Chondrocyte (in vitro differentiated cells): ENCODE data around the gene BOD1L1. TPM values are rescaled to one million over a fixed set of nuclear protein-coding genes. Genes with fewer than 3 reads are reported as not detected.
"Not testable (repeated sequence)": the region's sequence is repeated elsewhere in the genome, so short reads cannot be mapped to it uniquely, and the experiment has no call there.

Experiments used
- DNase-seq: peaks from one replicate; pipeline ENCODE4 v3.0.0; 2021; ENCODE audit warnings: mixed read lengths, low spot score
- H3K27ac Mint-ChIP-seq: one replicate; pipeline ENCODE4 v1.8.0; 2021; ENCODE audit warnings: mild to moderate bottlenecking, moderate library complexity, mixed read lengths; ENCODE audit not compliant: unreplicated experiment
- H3K27me3 Mint-ChIP-seq: 2 replicates; pipeline ENCODE4 v1.8.0; 2021; ENCODE audit warnings: low read depth, mixed read lengths
- H3K36me3 Mint-ChIP-seq: 2 replicates; pipeline ENCODE4 v1.8.0; 2021; ENCODE audit warnings: low read depth, mixed read lengths
- H3K4me1 Mint-ChIP-seq: 2 replicates; pipeline ENCODE4 v1.8.0; 2021; ENCODE audit warnings: low read depth, mild to moderate bottlenecking, mixed read lengths
- H3K4me3 Mint-ChIP-seq: one replicate; pipeline ENCODE4 v1.8.0; 2021; ENCODE audit warnings: mild to moderate bottlenecking, moderate library complexity, mixed read lengths; ENCODE audit not compliant: unreplicated experiment
- H3K9me3 Mint-ChIP-seq: 2 replicates; pipeline ENCODE4 v1.8.0; 2021; ENCODE audit warnings: low read depth, mixed read lengths
- total RNA-seq: library from RNA; stranded (reverse); gene quantifications from 3 replicates; pipeline ENCODE4 v1.2.1, GENCODE V29; 2021
- TF ChIP-seq, protein P1 (sequence below): fragments of 200-600 bp; sonication (generic); IDR thresholded peaks from 2 replicates; pipeline ENCODE4 v1.5.0; 2021; ENCODE audit warnings: antibody characterized with exemption, mild to moderate bottlenecking, moderate library complexity

Gene BOD1L1
- total RNA-seq, 1 donor from 2014 or later = 31.7 TPM

DNA sequence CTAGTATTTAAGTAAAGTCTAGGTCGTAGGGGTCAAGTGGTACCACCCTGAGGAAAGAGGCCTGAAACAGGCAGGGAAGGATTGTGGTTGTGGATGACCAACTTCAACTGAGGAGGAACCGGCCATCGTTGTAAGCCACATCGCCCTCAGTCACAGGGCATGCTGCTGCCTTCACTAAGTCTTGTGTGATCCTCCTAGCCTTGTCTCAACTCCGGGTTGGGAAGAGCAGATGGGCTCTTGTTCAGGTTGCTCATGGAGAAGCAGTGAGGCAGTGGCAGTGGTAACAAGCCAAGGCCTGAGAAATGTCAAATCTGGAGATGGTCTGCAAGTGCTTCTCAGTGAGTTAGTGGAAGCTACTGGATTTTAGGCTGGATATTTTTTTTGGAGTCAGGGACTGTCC lies 60.4 kb downstream of the BOD1L1 start:
- H3K36me3 Mint-ChIP-seq = peaks cover 32% of the 10 kb centered on the region
- H3K4me1 Mint-ChIP-seq = no peaks in the 10 kb centered on the region
- H3K4me3 Mint-ChIP-seq = no peak overlapping the region
- H3K27ac Mint-ChIP-seq = no peak overlapping the region
- H3K27me3 Mint-ChIP-seq = no peaks in the 10 kb centered on the region
- TF ChIP-seq, protein P1, sequence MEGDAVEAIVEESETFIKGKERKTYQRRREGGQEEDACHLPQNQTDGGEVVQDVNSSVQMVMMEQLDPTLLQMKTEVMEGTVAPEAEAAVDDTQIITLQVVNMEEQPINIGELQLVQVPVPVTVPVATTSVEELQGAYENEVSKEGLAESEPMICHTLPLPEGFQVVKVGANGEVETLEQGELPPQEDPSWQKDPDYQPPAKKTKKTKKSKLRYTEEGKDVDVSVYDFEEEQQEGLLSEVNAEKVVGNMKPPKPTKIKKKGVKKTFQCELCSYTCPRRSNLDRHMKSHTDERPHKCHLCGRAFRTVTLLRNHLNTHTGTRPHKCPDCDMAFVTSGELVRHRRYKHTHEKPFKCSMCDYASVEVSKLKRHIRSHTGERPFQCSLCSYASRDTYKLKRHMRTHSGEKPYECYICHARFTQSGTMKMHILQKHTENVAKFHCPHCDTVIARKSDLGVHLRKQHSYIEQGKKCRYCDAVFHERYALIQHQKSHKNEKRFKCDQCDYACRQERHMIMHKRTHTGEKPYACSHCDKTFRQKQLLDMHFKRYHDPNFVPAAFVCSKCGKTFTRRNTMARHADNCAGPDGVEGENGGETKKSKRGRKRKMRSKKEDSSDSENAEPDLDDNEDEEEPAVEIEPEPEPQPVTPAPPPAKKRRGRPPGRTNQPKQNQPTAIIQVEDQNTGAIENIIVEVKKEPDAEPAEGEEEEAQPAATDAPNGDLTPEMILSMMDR = no peak
- DNase-seq = no peak
- H3K9me3 Mint-ChIP-seq = no peaks in the 10 kb centered on the region

DNA sequence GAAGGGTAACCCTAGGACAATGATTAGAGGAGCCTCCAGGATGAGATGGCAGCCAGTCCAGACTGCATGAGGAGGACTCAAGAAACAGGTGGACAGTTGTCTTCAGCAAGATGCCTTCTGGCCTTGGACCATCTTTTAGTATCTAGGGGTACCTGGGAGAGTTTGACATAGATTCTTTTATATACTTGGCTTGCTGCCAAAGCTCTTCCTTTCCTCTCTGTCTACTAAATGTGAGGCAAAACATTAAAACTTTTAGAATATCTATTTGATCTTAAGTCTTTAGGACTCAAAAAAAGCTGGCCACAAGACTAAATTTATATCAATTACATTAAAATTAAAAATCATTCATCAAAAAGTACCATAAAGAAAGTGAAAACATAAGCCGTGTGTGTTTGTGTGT lies 64.6 kb downstream of the BOD1L1 start:
- H3K27me3 Mint-ChIP-seq = no peaks in the 10 kb centered on the region
- peaks cover 10% of the 10 kb centered on the region for H3K36me3 Mint-ChIP-seq
- TF ChIP-seq, protein P1 = no peak
- H3K27ac Mint-ChIP-seq = no peak overlapping the region
- H3K4me3 Mint-ChIP-seq = no peak overlapping the region
- H3K4me1 Mint-ChIP-seq = peaks cover 5% of the 10 kb centered on the region
- H3K9me3 Mint-ChIP-seq = no peaks in the 10 kb centered on the region
- no peak for DNase-seq

DNA sequence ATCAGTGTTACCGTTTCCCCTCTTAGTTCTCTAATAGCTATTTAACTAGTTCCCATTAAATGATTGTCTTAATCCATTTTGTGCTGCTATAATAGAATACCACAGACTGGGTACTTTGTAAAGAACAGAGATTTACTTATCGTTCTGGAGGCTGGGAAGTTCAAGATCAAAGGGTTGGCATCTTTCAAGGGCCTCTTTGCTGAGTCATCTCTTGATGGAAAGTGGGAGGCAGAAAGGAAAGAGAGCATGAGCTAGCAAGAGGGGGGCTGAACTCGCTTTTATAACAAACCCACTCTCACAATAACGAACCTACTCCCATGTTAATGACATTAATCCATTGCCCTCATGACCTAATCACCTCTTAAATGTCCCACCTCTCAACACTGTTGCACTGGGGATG lies 65.9 kb downstream of the BOD1L1 start:
- H3K27ac Mint-ChIP-seq = no peak overlapping the region
- H3K27me3 Mint-ChIP-seq = no peaks in the 10 kb centered on the region
- no peaks in the 10 kb centered on the region for H3K9me3 Mint-ChIP-seq
- H3K4me3 Mint-ChIP-seq = no peak overlapping the region
- TF ChIP-seq, protein P1 = no peak
- no peak for DNase-seq
- H3K36me3 Mint-ChIP-seq = peaks cover 4% of the 10 kb centered on the region
- H3K4me1 Mint-ChIP-seq = peaks cover 5% of the 10 kb centered on the region

DNA sequence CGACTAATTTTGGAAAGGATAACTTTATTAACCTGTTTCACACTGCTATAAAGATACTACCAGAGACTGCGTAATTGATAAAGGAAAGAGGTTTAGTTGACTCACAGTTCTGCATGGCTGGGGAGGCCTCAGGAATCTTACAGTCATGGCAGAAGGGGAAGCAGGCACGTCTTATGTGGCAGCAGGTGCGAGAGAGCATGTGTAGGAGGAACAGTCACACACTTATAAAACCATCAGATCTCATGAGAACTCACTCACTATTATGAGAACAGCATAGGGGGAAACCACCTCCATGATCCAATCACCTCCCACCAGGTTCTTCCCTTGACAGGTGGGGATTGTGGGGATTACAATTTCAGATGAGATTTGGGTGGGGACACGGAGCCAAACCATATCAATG lies 67.4 kb downstream of the BOD1L1 start:
- H3K27ac Mint-ChIP-seq, DNase-seq, H3K4me3 Mint-ChIP-seq, H3K36me3 Mint-ChIP-seq, H3K9me3 Mint-ChIP-seq, H3K4me1 Mint-ChIP-seq, H3K27me3 Mint-ChIP-seq: not testable (repeated sequence)

DNA sequence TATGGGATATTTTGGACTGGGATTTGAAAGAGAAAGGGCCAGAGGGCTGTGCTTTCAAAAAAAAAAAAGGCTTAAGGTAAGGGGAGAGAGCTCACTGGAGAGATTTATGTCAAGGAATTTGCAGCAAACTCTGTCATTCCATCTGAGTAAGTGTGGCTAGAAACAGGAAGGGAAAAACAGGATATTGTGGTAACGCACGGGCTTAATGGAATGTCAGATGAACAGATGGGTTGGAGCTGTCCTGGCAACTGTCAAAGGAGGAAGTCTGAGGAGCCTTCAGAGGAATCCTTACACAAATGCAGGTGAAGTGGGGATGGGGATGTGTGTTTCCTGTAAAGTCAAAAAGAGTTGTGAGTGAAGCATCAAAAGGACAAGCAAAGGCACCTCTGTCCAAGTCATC lies 68.1 kb downstream of the BOD1L1 start:
- peak overlapping the region; percentile 19 for H3K27ac Mint-ChIP-seq

DNA sequence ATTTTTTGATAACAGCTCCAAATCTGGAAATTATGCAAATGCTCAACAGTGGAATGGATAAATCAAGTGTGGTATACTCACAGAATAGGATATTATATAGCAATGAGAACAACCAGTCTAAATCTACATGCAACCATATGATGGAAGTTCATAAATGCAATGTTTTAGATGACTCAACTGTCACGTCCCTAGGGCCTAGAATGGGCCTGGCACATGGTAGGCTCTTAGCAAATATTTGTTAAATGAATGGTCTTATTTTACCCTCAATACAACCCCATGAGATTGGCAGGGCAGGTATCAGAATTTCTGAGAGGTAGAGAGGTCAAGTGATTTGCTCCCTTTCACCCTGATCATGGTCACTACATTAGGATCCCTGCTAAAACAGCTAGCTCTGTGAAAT lies 68.6 kb downstream of the BOD1L1 start:
- peaks cover 5% of the 10 kb centered on the region for H3K4me1 Mint-ChIP-seq
- no peaks in the 10 kb centered on the region for H3K27me3 Mint-ChIP-seq
- no peaks in the 10 kb centered on the region for H3K36me3 Mint-ChIP-seq
- no peak for DNase-seq
- TF ChIP-seq, protein P1 = no peak
- H3K9me3 Mint-ChIP-seq = no peaks in the 10 kb centered on the region
- no peak overlapping the region for H3K4me3 Mint-ChIP-seq
- H3K27ac Mint-ChIP-seq = no peak overlapping the region

More for the DNA sequence above, 68.1 kb downstream of the BOD1L1 start:
- no peak for DNase-seq
- Mint-ChIP-seq H3K9me3 (no peaks in the 10 kb centered on the region), H3K4me3 (no peak overlapping the region), H3K27me3 (no peaks in the 10 kb centered on the region), H3K36me3 (no peaks in the 10 kb centered on the region), H3K4me1 (peaks cover 5% of the 10 kb centered on the region)
- TF ChIP-seq, protein P1 = no peak
